Neural progenitor cell (in vitro differentiated cells): ENCODE data around the gene CACNA1B. TPM values are rescaled to one million over a fixed set of nuclear protein-coding genes. Genes with fewer than 3 reads are reported as not detected.
A peak's percentile ranks its signal among the peaks of the same experiment; 100 is the strongest.

ENCODE experiments used
- DNase-seq: peaks from one replicate; pipeline ENCODE4 v3.0.0-alpha.2; 2016; ENCODE audit warnings: low spot score
- H2AFZ ChIP-seq: fragments of 200-600 bp; sonication (generic); replicated peaks from 2 replicates; pipeline ENCODE4 v1.6.1; 2016; ENCODE audit warnings: antibody characterized with exemption
- H3F3A ChIP-seq: fragments of 200-600 bp; sonication (generic); 2 replicates; pipeline ENCODE4 v1.6.1; 2016; ENCODE audit warnings: antibody characterized with exemption, low read depth
- H3K27ac ChIP-seq: fragments of 200-600 bp; sonication (generic); 2 replicates; pipeline ENCODE4 v1.5.1; 2016; ENCODE audit warnings: mild to moderate bottlenecking
- H3K27me3 ChIP-seq: fragments of 200-600 bp; sonication (generic); 2 replicates; pipeline ENCODE4 v1.6.1; 2016; ENCODE audit warnings: mild to moderate bottlenecking, moderate library complexity
- H3K36me3 ChIP-seq: fragments of 200-600 bp; sonication (generic); 2 replicates; pipeline ENCODE4 v1.5.1; 2016
- H3K4me1 ChIP-seq: fragments of 200-600 bp; sonication (generic); 2 replicates; pipeline ENCODE4 v1.6.1; 2016; ENCODE audit warnings: mixed run types
- H3K4me2 ChIP-seq: fragments of 200-600 bp; sonication (generic); 2 replicates; pipeline ENCODE4 v1.6.1; 2016
- H3K4me3 ChIP-seq: fragments of 200-600 bp; sonication (generic); 2 replicates; pipeline ENCODE4 v1.5.1; 2016
- H3K79me2 ChIP-seq: fragments of 200-600 bp; sonication (generic); 2 replicates; pipeline ENCODE4 v1.6.1; 2016; ENCODE audit warnings: low read depth
- H3K9ac ChIP-seq: fragments of 200-600 bp; sonication (generic); 2 replicates; pipeline ENCODE4 v1.6.1; 2016
- H3K9me3 ChIP-seq: fragments of 200-600 bp; sonication (generic); 2 replicates; pipeline ENCODE4 v1.5.1; 2016; ENCODE audit warnings: low read depth
- H4K20me1 ChIP-seq: fragments of 200-600 bp; sonication (generic); 2 replicates; pipeline ENCODE4 v1.6.1; 2016; ENCODE audit warnings: low read depth
- H3K27ac Mint-ChIP-seq: 3 replicates; pipeline ENCODE4 v1.8.0; 2021; ENCODE audit warnings: mixed read lengths
- H3K27me3 Mint-ChIP-seq: 2 replicates; pipeline ENCODE4 v1.8.0; 2022; ENCODE audit warnings: low read depth, mild to moderate bottlenecking, inconsistent platforms, moderate library complexity, mixed read lengths; ENCODE audit not compliant: insufficient read depth
- H3K36me3 Mint-ChIP-seq: 3 replicates; pipeline ENCODE4 v1.8.0; 2021; ENCODE audit warnings: mixed read lengths
- H3K4me1 Mint-ChIP-seq: 3 replicates; pipeline ENCODE4 v1.8.0; 2021; ENCODE audit warnings: mixed read lengths
- H3K4me3 Mint-ChIP-seq: 3 replicates; pipeline ENCODE4 v1.8.0; 2021; ENCODE audit warnings: mild to moderate bottlenecking, moderate library complexity, mixed read lengths
- H3K9me3 Mint-ChIP-seq: 3 replicates; pipeline ENCODE4 v1.8.0; 2020; ENCODE audit warnings: mixed read lengths
- CTCF ChIP-seq: fragments of 200-600 bp; sonication (generic); IDR thresholded peaks from 2 replicates; pipeline ENCODE4 v1.5.1; 2017; ENCODE audit warnings: antibody characterized with exemption, mild to moderate bottlenecking
- EZH2 ChIP-seq: fragments of 200-600 bp; sonication (generic); IDR thresholded peaks from 2 replicates; pipeline ENCODE4 v1.6.1; 2017; ENCODE audit warnings: antibody characterized with exemption, mild to moderate bottlenecking, moderate library complexity
- EZH2phosphoT487 ChIP-seq: fragments of 200-600 bp; sonication (generic); IDR thresholded peaks from 2 replicates; pipeline ENCODE4 v1.6.1; 2017; ENCODE audit warnings: antibody characterized with exemption
- total RNA-seq: library from RNA; depleted of rRNA; stranded (reverse); fragments of >200 nt; gene quantifications from 2 replicates; pipeline ENCODE4 v1.2.3, GENCODE V29; 2015; ENCODE audit warnings: low replicate concordance

Gene CACNA1B
- total RNA-seq, 1 donor from 2014 or later: 0.30 TPM

GRCh38 chr9:138049085-138049778 is 171.7 kb downstream of the CACNA1B start:
- Mint-ChIP-seq H3K4me3 (no peak overlapping the region), H3K4me1 (peaks cover 14% of the 10 kb centered on the region), H3K27ac (peak overlapping the region; percentile 22), H3K9me3 (no peaks in the 10 kb centered on the region), H3K27me3 (peaks cover 3% of the 10 kb centered on the region), H3K36me3 (peaks cover 2% of the 10 kb centered on the region)
- no peaks in the 10 kb centered on the region for H3K79me2 ChIP-seq
- no peaks in the 10 kb centered on the region for H3F3A ChIP-seq
- H3K9ac ChIP-seq: no peak overlapping the region
- TF ChIP-seq EZH2 (no peak), CTCF (no peak), EZH2phosphoT487 (no peak)
- no peak overlapping the region for H3K27ac ChIP-seq
- DNase-seq: peak; percentile 1
- H4K20me1 ChIP-seq: no peaks in the 10 kb centered on the region
- no peaks in the 10 kb centered on the region for H3K27me3 ChIP-seq
- no peaks in the 10 kb centered on the region for H3K9me3 ChIP-seq
- no peak overlapping the region for H3K4me3 ChIP-seq
- peaks cover 9% of the 10 kb centered on the region for H3K4me1 ChIP-seq
- H3K4me2 ChIP-seq: no peak overlapping the region
- no peak overlapping the region for H2AFZ ChIP-seq
- H3K36me3 ChIP-seq: no peaks in the 10 kb centered on the region

GRCh38 chr9:138049779-138050471 is 172.3 kb downstream of the CACNA1B start:
- no peak overlapping the region for H3K9ac ChIP-seq
- H2AFZ ChIP-seq: no peak overlapping the region
- Mint-ChIP-seq H3K27me3 (peaks cover 3% of the 10 kb centered on the region), H3K4me1 (peaks cover 17% of the 10 kb centered on the region), H3K36me3 (peaks cover 2% of the 10 kb centered on the region), H3K27ac (peak overlapping the region; percentile 74), H3K4me3 (no peak overlapping the region), H3K9me3 (no peaks in the 10 kb centered on the region)
- TF ChIP-seq CTCF: no peak
- TF ChIP-seq EZH2: no peak
- TF ChIP-seq EZH2phosphoT487: no peak
- no peaks in the 10 kb centered on the region for H3K79me2 ChIP-seq
- H3K4me3 ChIP-seq: no peak overlapping the region
- no peaks in the 10 kb centered on the region for H3F3A ChIP-seq
- H3K27me3 ChIP-seq: no peaks in the 10 kb centered on the region
- H3K27ac ChIP-seq: no peak overlapping the region
- peak; percentile 25 for DNase-seq
- H3K9me3 ChIP-seq: no peaks in the 10 kb centered on the region
- no peak overlapping the region for H3K4me2 ChIP-seq
- peaks cover 9% of the 10 kb centered on the region for H3K4me1 ChIP-seq
- no peaks in the 10 kb centered on the region for H3K36me3 ChIP-seq
- H4K20me1 ChIP-seq: no peaks in the 10 kb centered on the region

GRCh38 chr9:138050472-138051330 is 173.1 kb downstream of the CACNA1B start:
- H3K27me3 Mint-ChIP-seq: no peaks in the 10 kb centered on the region
- no peak overlapping the region for H3K4me3 ChIP-seq
- H2AFZ ChIP-seq: no peak overlapping the region
- H3K36me3 Mint-ChIP-seq: peaks cover 2% of the 10 kb centered on the region
- DNase-seq: no peak
- no peaks in the 10 kb centered on the region for H4K20me1 ChIP-seq
- no peaks in the 10 kb centered on the region for H3K27me3 ChIP-seq
- H3K27ac ChIP-seq: no peak overlapping the region
- H3K4me1 Mint-ChIP-seq: peaks cover 17% of the 10 kb centered on the region
- peak overlapping the region; percentile 57 for H3K27ac Mint-ChIP-seq
- no peak for TF ChIP-seq EZH2phosphoT487
- peaks cover 9% of the 10 kb centered on the region for H3K4me1 ChIP-seq
- no peak overlapping the region for H3K9ac ChIP-seq
- no peaks in the 10 kb centered on the region for H3K79me2 ChIP-seq
- H3K4me2 ChIP-seq: no peak overlapping the region
- H3K4me3 Mint-ChIP-seq: no peak overlapping the region
- H3K36me3 ChIP-seq: no peaks in the 10 kb centered on the region
- H3K9me3 ChIP-seq: no peaks in the 10 kb centered on the region
- no peaks in the 10 kb centered on the region for H3K9me3 Mint-ChIP-seq
- H3F3A ChIP-seq: no peaks in the 10 kb centered on the region
